Measurements from ENCODE around the gene CHRNA4. TPM values are rescaled to one million over a fixed set of nuclear protein-coding genes. Genes with fewer than 3 reads are reported as not detected.

The CHRNA4 gene
- total RNA-seq, 1 donor from 2014 or later: not detected

- intact Hi-C loops (cut with DNase I): no loop called here
- Histone ChIP-seq H3K27ac (no peak overlapping the region), H3K4me1 (no peaks in the 10 kb centered on the region), H3K36me3 (no peaks in the 10 kb centered on the region), H3K27me3 (ENCODE audit: low read depth) (peaks cover 84% of the 10 kb centered on the region), H3K4me3 (no peak overlapping the region), H3K9me3 (no peaks in the 10 kb centered on the region)
- ATAC-seq: no peak
- no peak for TF ChIP-seq CTCF (IDR thresholded peaks at IDR 0.05)
- DNase-seq: no peak
These were observed 628 bp upstream of the CHRNA4 start for GRCh38 chr20:63361519-63362435.

GRCh38 chr20:63359937-63360849 lies 956 bp downstream of the CHRNA4 start:
- intact Hi-C loops (cut with DNase I): no loop called here
- Histone ChIP-seq H3K36me3 (no peaks in the 10 kb centered on the region), H3K4me3 (peak overlapping the region; percentile 14), H3K27ac (no peak overlapping the region), H3K9me3 (no peaks in the 10 kb centered on the region), H3K27me3 (ENCODE audit: low read depth) (peaks cover 73% of the 10 kb centered on the region), H3K4me1 (no peaks in the 10 kb centered on the region)
- TF ChIP-seq CTCF (IDR thresholded peaks at IDR 0.05): no peak
- ATAC-seq (no peak), DNase-seq (no peak)

- TF ChIP-seq CTCF (IDR thresholded peaks at IDR 0.05): no peak
- peaks cover 70% of the 10 kb centered on the region for H3K27me3 ChIP-seq (ENCODE audit: low read depth)
- no peak for DNase-seq
These were observed 1.8 kb downstream of the CHRNA4 start for GRCh38 chr20:63359164-63359934.

GRCh38 chr20:63357921-63358905 lies 2.9 kb downstream of the CHRNA4 start:
- no peak overlapping the region for H3K4me3 ChIP-seq
- intact Hi-C loops (cut with DNase I): no loop called here
- H3K27ac ChIP-seq: no peak overlapping the region
- H3K9me3 ChIP-seq: no peaks in the 10 kb centered on the region
- H3K4me1 ChIP-seq: no peaks in the 10 kb centered on the region
- no peak for ATAC-seq
- no peak for DNase-seq
- H3K27me3 ChIP-seq (ENCODE audit: low read depth): peaks cover 59% of the 10 kb centered on the region
- TF ChIP-seq CTCF (IDR thresholded peaks at IDR 0.05): no peak
- H3K36me3 ChIP-seq: no peaks in the 10 kb centered on the region

More at GRCh38 chr20:63359164-63359934, 1.8 kb downstream of the CHRNA4 start:
- H3K27ac ChIP-seq: no peak overlapping the region
- H3K4me1 ChIP-seq: no peaks in the 10 kb centered on the region
- H3K9me3 ChIP-seq: no peaks in the 10 kb centered on the region
- no peak for ATAC-seq
- intact Hi-C loops (cut with DNase I): no loop called here
- H3K36me3 ChIP-seq: no peaks in the 10 kb centered on the region
- no peak overlapping the region for H3K4me3 ChIP-seq

Measured in lower lobe of right lung (tissue), 2 donors.